ENCODE results near the gene OMP.

Gene OMP

GRCh38 chr11:77138106-77138649 lies 35.5 kb downstream of the OMP start:
- Histone ChIP-seq H4K20me1 (ENCODE audit: insufficient read depth, low read length) (no peaks in the 10 kb centered on the region; the same call in 1 of the 2 replicates), H3K4me3 (ENCODE audit: low read length) (no peak overlapping the region), H3K4me1 (ENCODE audit: low read length) (no peaks in the 10 kb centered on the region), H3K36me3 (replicated peaks; ENCODE audit: insufficient read depth, low read length) (no peaks in the 10 kb centered on the region), H3K4me2 (ENCODE audit: low read depth, low read length) (no peak overlapping the region), H3K27ac (ENCODE audit: low read length) (no peak overlapping the region), H3K27me3 (replicated peaks; ENCODE audit: insufficient read depth, low read length) (no peaks in the 10 kb centered on the region), H3K9me3 (replicated peaks; ENCODE audit: insufficient read depth, low read length) (no peaks in the 10 kb centered on the region), H3K79me2 (ENCODE audit: low read length) (no peaks in the 10 kb centered on the region), H3K9me2 (replicated peaks; ENCODE audit: insufficient read depth, low read length) (no peaks in the 10 kb centered on the region), H3K9ac (ENCODE audit: low read length) (no peak overlapping the region), H3F3A (ENCODE audit: insufficient read depth, low read length) (no peaks in the 10 kb centered on the region), H2AFZ (ENCODE audit: low read length) (no peak overlapping the region)
- DNase-seq: no peak
- TF ChIP-seq, protein P1, sequence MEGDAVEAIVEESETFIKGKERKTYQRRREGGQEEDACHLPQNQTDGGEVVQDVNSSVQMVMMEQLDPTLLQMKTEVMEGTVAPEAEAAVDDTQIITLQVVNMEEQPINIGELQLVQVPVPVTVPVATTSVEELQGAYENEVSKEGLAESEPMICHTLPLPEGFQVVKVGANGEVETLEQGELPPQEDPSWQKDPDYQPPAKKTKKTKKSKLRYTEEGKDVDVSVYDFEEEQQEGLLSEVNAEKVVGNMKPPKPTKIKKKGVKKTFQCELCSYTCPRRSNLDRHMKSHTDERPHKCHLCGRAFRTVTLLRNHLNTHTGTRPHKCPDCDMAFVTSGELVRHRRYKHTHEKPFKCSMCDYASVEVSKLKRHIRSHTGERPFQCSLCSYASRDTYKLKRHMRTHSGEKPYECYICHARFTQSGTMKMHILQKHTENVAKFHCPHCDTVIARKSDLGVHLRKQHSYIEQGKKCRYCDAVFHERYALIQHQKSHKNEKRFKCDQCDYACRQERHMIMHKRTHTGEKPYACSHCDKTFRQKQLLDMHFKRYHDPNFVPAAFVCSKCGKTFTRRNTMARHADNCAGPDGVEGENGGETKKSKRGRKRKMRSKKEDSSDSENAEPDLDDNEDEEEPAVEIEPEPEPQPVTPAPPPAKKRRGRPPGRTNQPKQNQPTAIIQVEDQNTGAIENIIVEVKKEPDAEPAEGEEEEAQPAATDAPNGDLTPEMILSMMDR (IDR thresholded peaks at IDR 0.05; ENCODE audit: low read length): no peak
- no peak for TF ChIP-seq EZH2 (optimal IDR thresholded peaks at IDR 0.05; ENCODE audit: low read depth, low read length)
- no peak for TF ChIP-seq EZH2phosphoT487 (IDR thresholded peaks at IDR 0.05; ENCODE audit: low read length)

DNA sequence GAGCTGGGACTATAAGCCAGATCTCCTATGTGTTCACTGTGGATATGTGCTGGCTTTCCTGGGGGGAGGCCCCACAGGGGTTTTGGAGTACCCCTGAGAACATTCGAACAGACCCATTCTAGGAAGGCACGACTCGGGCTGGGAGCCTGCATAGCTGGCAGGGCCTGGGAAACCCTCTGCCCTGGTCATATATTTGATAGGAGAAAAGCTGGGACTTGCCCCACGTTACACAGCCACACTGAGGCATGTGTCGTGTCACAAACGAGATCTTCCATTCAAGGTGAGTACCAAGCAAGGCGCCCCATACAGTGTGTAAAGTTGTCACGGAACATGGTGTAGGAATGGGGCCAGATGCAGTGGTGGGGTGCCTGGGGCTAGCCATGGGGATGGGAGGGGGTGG lies 36.6 kb downstream of the OMP start:
- Histone ChIP-seq H4K20me1 (ENCODE audit: insufficient read depth, low read length) (no peaks in the 10 kb centered on the region; the same call in 1 of the 2 replicates), H3K4me3 (ENCODE audit: low read length) (no peak overlapping the region), H3K27me3 (replicated peaks; ENCODE audit: insufficient read depth, low read length) (no peaks in the 10 kb centered on the region), H3F3A (ENCODE audit: insufficient read depth, low read length) (no peaks in the 10 kb centered on the region), H3K9me3 (replicated peaks; ENCODE audit: insufficient read depth, low read length) (no peaks in the 10 kb centered on the region), H3K79me2 (ENCODE audit: low read length) (no peaks in the 10 kb centered on the region), H3K4me2 (ENCODE audit: low read depth, low read length) (no peak overlapping the region), H3K9me2 (replicated peaks; ENCODE audit: insufficient read depth, low read length) (no peaks in the 10 kb centered on the region), H3K4me1 (ENCODE audit: low read length) (no peaks in the 10 kb centered on the region), H3K27ac (ENCODE audit: low read length) (no peak overlapping the region), H3K9ac (ENCODE audit: low read length) (no peak overlapping the region), H3K36me3 (replicated peaks; ENCODE audit: insufficient read depth, low read length) (no peaks in the 10 kb centered on the region), H2AFZ (ENCODE audit: low read length) (no peak overlapping the region)
- no peak for DNase-seq
- TF ChIP-seq EZH2 (optimal IDR thresholded peaks at IDR 0.05; ENCODE audit: low read depth, low read length) (no peak), EZH2phosphoT487 (IDR thresholded peaks at IDR 0.05; ENCODE audit: low read length) (no peak)
- TF ChIP-seq, protein P1 (IDR thresholded peaks at IDR 0.05; ENCODE audit: low read length): no peak

DNA sequence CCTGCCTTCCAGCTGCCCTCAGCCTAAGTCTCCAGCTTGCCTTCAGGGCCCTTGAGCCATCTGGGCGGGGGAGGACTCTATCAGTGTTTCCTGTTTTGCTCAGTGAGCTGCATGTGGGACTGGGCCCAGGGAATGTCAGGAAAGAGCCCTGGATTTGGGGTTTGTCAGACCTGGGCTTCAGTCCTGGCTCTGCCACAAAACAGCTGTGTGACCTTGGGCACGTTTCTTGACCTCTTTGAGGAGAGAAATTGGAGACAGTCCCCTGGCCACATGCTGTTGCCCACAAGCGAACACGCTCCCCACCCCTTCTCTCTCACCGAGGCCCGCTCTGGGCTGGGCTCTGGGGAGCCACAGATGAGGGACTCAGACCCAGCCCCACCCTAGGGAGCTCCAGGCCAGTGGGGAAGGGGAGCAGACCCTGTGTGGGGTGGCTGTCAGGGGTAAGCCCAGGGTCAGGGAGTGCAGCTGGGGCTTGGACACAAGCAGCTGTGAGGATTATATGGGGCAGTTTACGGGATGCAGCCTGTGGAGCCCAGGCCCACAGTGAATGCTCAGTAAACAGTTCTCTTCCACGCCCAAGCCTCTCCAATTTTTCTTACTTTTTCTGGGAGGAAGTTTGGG lies 37.7 kb downstream of the OMP start:
- no peaks in the 10 kb centered on the region for H3K36me3 ChIP-seq (replicated peaks; ENCODE audit: insufficient read depth, low read length)
- H3F3A ChIP-seq (ENCODE audit: insufficient read depth, low read length): no peaks in the 10 kb centered on the region
- H4K20me1 ChIP-seq (ENCODE audit: insufficient read depth, low read length): no peaks in the 10 kb centered on the region; the same call in 1 of the 2 replicates
- H3K4me2 ChIP-seq (ENCODE audit: low read depth, low read length): no peak overlapping the region
- no peak overlapping the region for H3K27ac ChIP-seq (ENCODE audit: low read length)
- H3K9me3 ChIP-seq (replicated peaks; ENCODE audit: insufficient read depth, low read length): no peaks in the 10 kb centered on the region
- H3K9me2 ChIP-seq (replicated peaks; ENCODE audit: insufficient read depth, low read length): no peaks in the 10 kb centered on the region
- H3K79me2 ChIP-seq (ENCODE audit: low read length): no peaks in the 10 kb centered on the region
- no peaks in the 10 kb centered on the region for H3K27me3 ChIP-seq (replicated peaks; ENCODE audit: insufficient read depth, low read length)
- H3K4me1 ChIP-seq (ENCODE audit: low read length): no peaks in the 10 kb centered on the region
- H3K4me3 ChIP-seq (ENCODE audit: low read length): no peak overlapping the region
- no peak for DNase-seq
- TF ChIP-seq EZH2phosphoT487 (IDR thresholded peaks at IDR 0.05; ENCODE audit: low read length): no peak
- no peak for TF ChIP-seq EZH2 (optimal IDR thresholded peaks at IDR 0.05; ENCODE audit: low read depth, low read length)
- TF ChIP-seq, protein P1 (IDR thresholded peaks at IDR 0.05; ENCODE audit: low read length): no peak
- no peak overlapping the region for H3K9ac ChIP-seq (ENCODE audit: low read length)
- no peak overlapping the region for H2AFZ ChIP-seq (ENCODE audit: low read length)

Data from MM.1S (cell line).